ENCODE measurements around the gene NLRP13. TPM values are rescaled to one million over a fixed set of nuclear protein-coding genes. Genes with fewer than 3 reads are reported as not detected.

Gene NLRP13
- total and polyA plus RNA-seq, 10 of the 15 experiments (the other 5 are each of a cell fraction or from before 2014, with no cell fraction given) = 0.37 TPM; not detected in 9

DNA sequence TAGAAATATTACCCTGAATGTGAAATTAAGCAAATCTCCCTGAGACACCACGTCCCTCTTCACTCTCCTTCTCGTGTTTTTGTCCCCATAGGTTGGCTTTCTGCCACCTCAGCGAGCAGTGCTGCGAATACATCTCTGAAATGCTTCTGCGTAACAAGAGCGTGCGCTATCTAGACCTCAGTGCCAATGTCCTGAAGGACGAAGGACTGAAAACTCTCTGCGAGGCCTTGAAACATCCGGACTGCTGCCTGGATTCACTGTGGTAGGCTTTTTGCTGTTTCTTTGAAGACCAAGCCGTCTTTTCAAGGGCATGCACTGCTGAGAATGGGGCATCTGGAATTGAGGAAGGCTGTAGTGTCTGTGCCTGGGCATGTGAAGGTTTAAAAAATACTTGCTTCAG, 61.4 kb downstream of the NLRP13 start (continued):
- TF ChIP-seq HDAC6 (IDR thresholded peaks at IDR 0.05; ENCODE audit: unreplicated experiment) = no peak

DNA sequence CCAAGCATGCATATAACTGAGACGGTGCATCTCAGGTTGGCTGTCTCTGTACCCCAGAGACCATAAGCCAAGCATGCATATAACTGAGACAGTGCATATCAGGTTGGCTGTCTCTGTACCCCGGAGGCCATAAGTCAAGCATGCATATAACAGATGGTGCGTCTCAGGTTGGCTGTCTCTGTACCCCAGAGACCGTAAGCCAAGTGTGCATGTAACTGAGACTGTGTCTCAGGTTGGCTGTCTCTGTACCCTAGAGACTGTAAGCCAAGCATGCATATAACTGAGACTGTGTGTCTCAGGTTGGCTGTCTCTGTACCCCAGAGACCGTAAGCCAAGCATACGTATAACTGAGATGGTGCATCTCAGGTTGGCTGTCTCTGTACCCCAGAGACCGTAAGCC, 65.0 kb downstream of the NLRP13 start:
- intact Hi-C loops (cut with micrococcal nuclease; ENCODE audit: unreplicated experiment) = no loop called here
- H3K4me2 ChIP-seq (ENCODE audit: control insufficient read depth, insufficient read depth) = no peak overlapping the region
- no peak for FAIRE-seq
- BruUV-seq (replicated peaks) = no TSS peak
- POLR2A ChIA-PET = no interaction called here
- CTCF ChIA-PET = no interaction called here
- H3K4me3 ChIP-seq = no peak overlapping the region
- TF ChIP-seq, protein P1, sequence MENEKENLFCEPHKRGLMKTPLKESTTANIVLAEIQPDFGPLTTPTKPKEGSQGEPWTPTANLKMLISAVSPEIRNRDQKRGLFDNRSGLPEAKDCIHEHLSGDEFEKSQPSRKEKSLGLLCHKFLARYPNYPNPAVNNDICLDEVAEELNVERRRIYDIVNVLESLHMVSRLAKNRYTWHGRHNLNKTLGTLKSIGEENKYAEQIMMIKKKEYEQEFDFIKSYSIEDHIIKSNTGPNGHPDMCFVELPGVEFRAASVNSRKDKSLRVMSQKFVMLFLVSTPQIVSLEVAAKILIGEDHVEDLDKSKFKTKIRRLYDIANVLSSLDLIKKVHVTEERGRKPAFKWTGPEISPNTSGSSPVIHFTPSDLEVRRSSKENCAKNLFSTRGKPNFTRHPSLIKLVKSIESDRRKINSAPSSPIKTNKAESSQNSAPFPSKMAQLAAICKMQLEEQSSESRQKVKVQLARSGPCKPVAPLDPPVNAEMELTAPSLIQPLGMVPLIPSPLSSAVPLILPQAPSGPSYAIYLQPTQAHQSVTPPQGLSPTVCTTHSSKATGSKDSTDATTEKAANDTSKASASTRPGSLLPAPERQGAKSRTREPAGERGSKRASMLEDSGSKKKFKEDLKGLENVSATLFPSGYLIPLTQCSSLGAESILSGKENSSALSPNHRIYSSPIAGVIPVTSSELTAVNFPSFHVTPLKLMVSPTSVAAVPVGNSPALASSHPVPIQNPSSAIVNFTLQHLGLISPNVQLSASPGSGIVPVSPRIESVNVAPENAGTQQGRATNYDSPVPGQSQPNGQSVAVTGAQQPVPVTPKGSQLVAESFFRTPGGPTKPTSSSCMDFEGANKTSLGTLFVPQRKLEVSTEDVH (IDR thresholded peaks at IDR 0.05; ENCODE audit: low read depth, partially characterized antibody) = no peak
- TF ChIP-seq BRCA1 (IDR thresholded peaks at IDR 0.05; ENCODE audit: low read depth, low read length) (no peak), LARP7 (IDR thresholded peaks at IDR 0.05) (no peak), JUND (IDR thresholded peaks at IDR 0.05; ENCODE audit: low read depth, low read length) (no peak), NFXL1 (IDR thresholded peaks at IDR 0.05; ENCODE audit: borderline replicate concordance) (no peak), FOS (IDR thresholded peaks at IDR 0.05; ENCODE audit: borderline replicate concordance, extremely low read depth, insufficient read length) (no peak), RUNX3 (IDR thresholded peaks at IDR 0.05; ENCODE audit: low read length) (no peak), HDGF (IDR thresholded peaks at IDR 0.05) (no peak), ZNF207 (IDR thresholded peaks at IDR 0.05; ENCODE audit: borderline replicate concordance) (no peak)
- TF ChIP-seq, protein P2, sequence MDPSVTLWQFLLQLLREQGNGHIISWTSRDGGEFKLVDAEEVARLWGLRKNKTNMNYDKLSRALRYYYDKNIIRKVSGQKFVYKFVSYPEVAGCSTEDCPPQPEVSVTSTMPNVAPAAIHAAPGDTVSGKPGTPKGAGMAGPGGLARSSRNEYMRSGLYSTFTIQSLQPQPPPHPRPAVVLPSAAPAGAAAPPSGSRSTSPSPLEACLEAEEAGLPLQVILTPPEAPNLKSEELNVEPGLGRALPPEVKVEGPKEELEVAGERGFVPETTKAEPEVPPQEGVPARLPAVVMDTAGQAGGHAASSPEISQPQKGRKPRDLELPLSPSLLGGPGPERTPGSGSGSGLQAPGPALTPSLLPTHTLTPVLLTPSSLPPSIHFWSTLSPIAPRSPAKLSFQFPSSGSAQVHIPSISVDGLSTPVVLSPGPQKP (IDR thresholded peaks at IDR 0.05; ENCODE audit: low read depth, low read length) = no peak
- TF ChIP-seq, protein P3, sequence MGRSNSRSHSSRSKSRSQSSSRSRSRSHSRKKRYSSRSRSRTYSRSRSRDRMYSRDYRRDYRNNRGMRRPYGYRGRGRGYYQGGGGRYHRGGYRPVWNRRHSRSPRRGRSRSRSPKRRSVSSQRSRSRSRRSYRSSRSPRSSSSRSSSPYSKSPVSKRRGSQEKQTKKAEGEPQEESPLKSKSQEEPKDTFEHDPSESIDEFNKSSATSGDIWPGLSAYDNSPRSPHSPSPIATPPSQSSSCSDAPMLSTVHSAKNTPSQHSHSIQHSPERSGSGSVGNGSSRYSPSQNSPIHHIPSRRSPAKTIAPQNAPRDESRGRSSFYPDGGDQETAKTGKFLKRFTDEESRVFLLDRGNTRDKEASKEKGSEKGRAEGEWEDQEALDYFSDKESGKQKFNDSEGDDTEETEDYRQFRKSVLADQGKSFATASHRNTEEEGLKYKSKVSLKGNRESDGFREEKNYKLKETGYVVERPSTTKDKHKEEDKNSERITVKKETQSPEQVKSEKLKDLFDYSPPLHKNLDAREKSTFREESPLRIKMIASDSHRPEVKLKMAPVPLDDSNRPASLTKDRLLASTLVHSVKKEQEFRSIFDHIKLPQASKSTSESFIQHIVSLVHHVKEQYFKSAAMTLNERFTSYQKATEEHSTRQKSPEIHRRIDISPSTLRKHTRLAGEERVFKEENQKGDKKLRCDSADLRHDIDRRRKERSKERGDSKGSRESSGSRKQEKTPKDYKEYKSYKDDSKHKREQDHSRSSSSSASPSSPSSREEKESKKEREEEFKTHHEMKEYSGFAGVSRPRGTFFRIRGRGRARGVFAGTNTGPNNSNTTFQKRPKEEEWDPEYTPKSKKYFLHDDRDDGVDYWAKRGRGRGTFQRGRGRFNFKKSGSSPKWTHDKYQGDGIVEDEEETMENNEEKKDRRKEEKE (IDR thresholded peaks at IDR 0.05) = no peak
- TF ChIP-seq, protein P4, sequence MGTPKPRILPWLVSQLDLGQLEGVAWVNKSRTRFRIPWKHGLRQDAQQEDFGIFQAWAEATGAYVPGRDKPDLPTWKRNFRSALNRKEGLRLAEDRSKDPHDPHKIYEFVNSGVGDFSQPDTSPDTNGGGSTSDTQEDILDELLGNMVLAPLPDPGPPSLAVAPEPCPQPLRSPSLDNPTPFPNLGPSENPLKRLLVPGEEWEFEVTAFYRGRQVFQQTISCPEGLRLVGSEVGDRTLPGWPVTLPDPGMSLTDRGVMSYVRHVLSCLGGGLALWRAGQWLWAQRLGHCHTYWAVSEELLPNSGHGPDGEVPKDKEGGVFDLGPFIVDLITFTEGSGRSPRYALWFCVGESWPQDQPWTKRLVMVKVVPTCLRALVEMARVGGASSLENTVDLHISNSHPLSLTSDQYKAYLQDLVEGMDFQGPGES (IDR thresholded peaks at IDR 0.05) = no peak
- no peak overlapping the region for H3K9ac ChIP-seq (ENCODE audit: control insufficient read depth, insufficient read depth, low read length)
- no peak overlapping the region for H2AFZ ChIP-seq (ENCODE audit: control insufficient read depth, low read depth, low read length)
- no peaks in the 10 kb centered on the region for H3K27me3 ChIP-seq (replicated peaks in 1 of 2; ENCODE audit: control insufficient read depth in 2 of 2, insufficient read depth in 2 of 2, low read length in 1 of 2)
- no peaks in the 10 kb centered on the region for H3K36me3 ChIP-seq (ENCODE audit: control insufficient read depth in 2 of 2, insufficient read depth in 2 of 2, low read length in 1 of 2)
- H3K27ac ChIP-seq (ENCODE audit: control insufficient read depth, insufficient read depth) = no peak overlapping the region
- 49% methylated on average over 7 of the region's 7 CpGs for WGBS (ENCODE audit: insufficient coverage, insufficient replicate concordance, low lambda C conversion rate, missing lambda C conversion rate)
- no peaks in the 10 kb centered on the region for H3K79me2 ChIP-seq (ENCODE audit: control insufficient read depth, insufficient read depth, low read length)
- no peaks in the 10 kb centered on the region for H3K4me1 ChIP-seq (ENCODE audit: control insufficient read depth, insufficient read depth, low read length)
- ATAC-seq = no peak
- SMC1A ChIA-PET (ENCODE audit: uncharacterized antibody, unreplicated experiment) = no interaction called here
- no peaks in the 10 kb centered on the region for H4K20me1 ChIP-seq (ENCODE audit: control insufficient read depth, insufficient read depth)
- DNase-seq (ENCODE audit: low read depth, low spot score) = no peak
- H3K9me3 ChIP-seq (replicated peaks; ENCODE audit: control insufficient read depth, insufficient read depth, low read length) = no peaks in the 10 kb centered on the region
- in situ Hi-C loops (cut with MboI) = no loop called here
- RAD21 ChIA-PET (ENCODE audit: unreplicated experiment) = no interaction called here
